ENCODE results near the gene BTBD6. TPM values are rescaled to one million over a fixed set of nuclear protein-coding genes. Genes with fewer than 3 reads are reported as not detected.

The BTBD6 gene
- total RNA-seq, 4 donors from 2014 or later = 41.0 to 52.7 (median 46.9) TPM

DNA sequence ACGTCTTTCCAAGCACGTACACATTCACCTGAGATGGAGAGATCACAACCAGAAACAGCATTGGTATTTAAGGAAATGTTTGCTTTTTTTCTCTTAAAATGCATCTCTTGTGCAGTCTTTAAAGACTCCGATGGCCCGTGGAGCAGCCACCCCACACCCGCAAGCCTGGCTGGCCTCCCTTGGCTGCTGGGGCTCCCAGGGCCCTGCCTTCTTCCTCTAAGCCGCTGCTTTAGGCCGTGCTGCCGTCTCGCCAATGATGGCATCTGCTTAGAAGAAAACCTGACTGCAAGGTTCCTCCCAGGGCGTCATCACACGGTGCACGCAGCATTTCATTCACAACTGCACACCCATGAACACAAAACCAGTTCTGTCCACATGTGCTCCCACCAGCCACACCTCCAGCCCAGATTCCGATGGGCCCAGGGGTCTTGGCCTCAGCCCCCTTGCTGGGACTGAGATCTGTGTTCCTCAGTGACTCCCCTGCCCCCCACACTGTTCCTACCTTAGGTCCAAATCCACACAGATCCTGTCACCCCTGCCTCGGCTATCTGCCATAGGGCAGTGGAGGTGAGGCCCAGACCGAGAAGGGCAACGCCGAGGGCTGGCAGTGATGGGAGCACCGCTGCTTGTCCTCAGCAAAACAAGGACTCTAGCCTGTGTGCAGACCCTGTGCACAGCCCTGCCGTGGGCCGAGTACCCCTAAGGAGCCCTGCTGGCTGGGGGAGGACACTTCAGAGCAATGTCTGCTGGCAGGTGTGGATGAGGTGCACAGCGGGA lies 4.4 kb downstream of the BTBD6 start:
- no peaks in the 10 kb centered on the region for H3K9me3 ChIP-seq
- WGBS, 2 donors = 81 to 82% methylated on average over 11 to 15 of the region's 21 CpGs
- DNase-seq = no peak
- TF ChIP-seq POLR2A (IDR thresholded peaks at IDR 0.05) = no peak
- TF ChIP-seq, protein P1, sequence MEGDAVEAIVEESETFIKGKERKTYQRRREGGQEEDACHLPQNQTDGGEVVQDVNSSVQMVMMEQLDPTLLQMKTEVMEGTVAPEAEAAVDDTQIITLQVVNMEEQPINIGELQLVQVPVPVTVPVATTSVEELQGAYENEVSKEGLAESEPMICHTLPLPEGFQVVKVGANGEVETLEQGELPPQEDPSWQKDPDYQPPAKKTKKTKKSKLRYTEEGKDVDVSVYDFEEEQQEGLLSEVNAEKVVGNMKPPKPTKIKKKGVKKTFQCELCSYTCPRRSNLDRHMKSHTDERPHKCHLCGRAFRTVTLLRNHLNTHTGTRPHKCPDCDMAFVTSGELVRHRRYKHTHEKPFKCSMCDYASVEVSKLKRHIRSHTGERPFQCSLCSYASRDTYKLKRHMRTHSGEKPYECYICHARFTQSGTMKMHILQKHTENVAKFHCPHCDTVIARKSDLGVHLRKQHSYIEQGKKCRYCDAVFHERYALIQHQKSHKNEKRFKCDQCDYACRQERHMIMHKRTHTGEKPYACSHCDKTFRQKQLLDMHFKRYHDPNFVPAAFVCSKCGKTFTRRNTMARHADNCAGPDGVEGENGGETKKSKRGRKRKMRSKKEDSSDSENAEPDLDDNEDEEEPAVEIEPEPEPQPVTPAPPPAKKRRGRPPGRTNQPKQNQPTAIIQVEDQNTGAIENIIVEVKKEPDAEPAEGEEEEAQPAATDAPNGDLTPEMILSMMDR (IDR thresholded peaks at IDR 0.05) = no peak
- H3K4me3 ChIP-seq = no peak overlapping the region
- no peak overlapping the region for H3K27ac ChIP-seq
- peaks cover 5 to 73% (median 7%) of the 10 kb centered on the region in 3 donors for H3K36me3 ChIP-seq
- intact Hi-C loops (cut with DNase I) = no loop called here
- H3K27me3 ChIP-seq = no peaks in the 10 kb centered on the region
- H3K4me1 ChIP-seq = peaks cover 11 to 22% (median 14%) of the 10 kb centered on the region in 3 donors

DNA sequence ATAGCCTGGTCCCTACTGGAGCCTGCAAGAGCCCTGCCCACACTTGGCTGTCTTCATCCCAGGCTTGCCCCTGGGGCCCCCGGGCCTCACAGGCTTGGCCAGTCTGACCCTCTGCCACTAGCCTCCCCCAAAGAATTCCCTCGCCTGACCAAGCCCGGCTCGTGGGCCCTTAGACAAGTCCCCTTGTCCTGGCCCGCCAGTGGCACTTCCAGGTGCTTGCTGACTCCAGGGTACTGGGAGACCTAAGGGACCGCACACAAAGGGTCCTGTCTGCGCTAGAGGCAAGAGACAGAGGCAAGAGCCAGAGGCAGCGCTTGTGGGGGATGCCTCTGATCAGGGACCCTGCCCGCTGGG lies 5.0 kb downstream of the BTBD6 start:
- intact Hi-C loops (cut with DNase I) = no loop called here
- WGBS, 2 donors = no CpG with 5 or more reads among the region's 9 CpGs
- peaks cover 5 to 73% (median 7%) of the 10 kb centered on the region in 3 donors for H3K36me3 ChIP-seq

DNA sequence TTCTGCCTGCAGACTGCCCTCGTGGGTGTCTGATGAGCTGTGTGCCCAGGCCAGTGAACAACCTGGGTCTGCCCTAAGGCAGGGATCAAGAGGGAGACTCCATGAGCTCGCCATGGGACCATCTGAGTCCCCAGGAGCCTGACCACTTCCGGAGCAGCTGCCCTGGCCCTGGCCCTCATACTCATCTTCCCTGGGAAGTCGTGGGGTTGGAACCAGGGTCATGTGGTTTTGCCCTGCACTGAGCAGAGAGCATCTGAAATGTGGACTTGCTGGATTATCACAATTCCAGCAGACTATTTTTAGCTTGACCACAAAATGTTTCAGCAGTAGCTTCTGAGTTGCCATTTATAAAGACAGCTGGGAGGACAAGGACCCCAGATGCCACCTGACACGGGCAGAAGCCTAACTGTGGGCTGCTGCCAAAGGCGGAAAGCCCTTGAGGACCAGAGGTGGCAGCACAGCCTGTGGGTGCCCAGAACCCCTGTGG lies 6.7 kb downstream of the BTBD6 start:
- no peaks in the 10 kb centered on the region for H3K9me3 ChIP-seq
- H3K36me3 ChIP-seq = peaks cover 5 to 73% (median 7%) of the 10 kb centered on the region in 3 donors
- no peak overlapping the region for H3K4me3 ChIP-seq
- no peaks in the 10 kb centered on the region for H3K27me3 ChIP-seq
- no peak for DNase-seq
- 45 to 78% methylated on average over 2 to 3 of the region's 6 CpGs for WGBS, 2 donors
- TF ChIP-seq, protein P1 (IDR thresholded peaks at IDR 0.05) = no peak
- no peak for TF ChIP-seq POLR2A (IDR thresholded peaks at IDR 0.05)
- intact Hi-C loops (cut with DNase I) = no loop called here
- H3K27ac ChIP-seq = no peak overlapping the region
- H3K4me1 ChIP-seq = peaks cover 0 to 5% (median 2%) of the 10 kb centered on the region in 3 donors

More for the DNA sequence above, 5.0 kb downstream of the BTBD6 start:
- H3K27ac ChIP-seq = no peak overlapping the region
- peaks cover 7 to 17% (median 10%) of the 10 kb centered on the region in 3 donors for H3K4me1 ChIP-seq
- no peak for DNase-seq
- TF ChIP-seq POLR2A (IDR thresholded peaks at IDR 0.05) = no peak
- TF ChIP-seq, protein P1 (IDR thresholded peaks at IDR 0.05) = no peak
- H3K27me3 ChIP-seq = no peaks in the 10 kb centered on the region
- no peaks in the 10 kb centered on the region for H3K9me3 ChIP-seq
- no peak overlapping the region for H3K4me3 ChIP-seq

DNA sequence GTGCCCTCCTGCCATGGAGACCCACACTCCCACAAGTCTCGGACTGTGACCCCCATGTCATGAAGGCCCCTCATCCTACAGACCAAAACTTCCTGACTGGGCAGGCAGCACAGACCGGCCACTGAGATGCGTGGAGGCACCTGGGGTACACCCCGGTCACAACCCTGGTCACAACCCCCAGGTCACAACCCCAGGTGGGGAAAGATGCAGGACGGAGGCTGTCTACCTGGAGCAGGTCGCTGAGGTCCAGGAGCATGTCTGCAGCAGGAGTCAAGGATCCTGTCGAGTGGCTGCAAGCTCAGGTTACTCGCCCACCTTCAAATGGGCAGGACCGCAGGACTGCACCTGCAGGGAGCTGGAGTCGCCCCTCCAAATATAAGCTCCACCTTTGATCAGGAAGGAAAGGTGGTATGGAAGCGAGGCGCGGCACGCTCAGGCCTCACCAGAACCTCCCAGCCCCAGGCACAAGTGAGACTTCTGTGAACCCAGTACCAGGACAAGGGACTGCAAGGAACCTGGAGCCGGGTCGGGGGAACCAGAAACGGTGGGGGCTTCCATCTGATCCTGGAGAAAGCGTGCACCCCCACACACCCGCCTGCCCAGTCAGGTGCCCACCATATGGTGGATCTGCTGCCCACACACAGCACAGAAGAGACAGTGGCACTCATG lies 8.1 kb downstream of the BTBD6 start:
- peaks cover 0 to 73% (median 5%) of the 10 kb centered on the region in 3 donors for H3K36me3 ChIP-seq
- no peak overlapping the region for H3K4me3 ChIP-seq
- no peaks in the 10 kb centered on the region for H3K27me3 ChIP-seq
- TF ChIP-seq, protein P1 (IDR thresholded peaks at IDR 0.05) = no peak
- TF ChIP-seq POLR2A (IDR thresholded peaks at IDR 0.05) = no peak
- no peaks in the 10 kb centered on the region for H3K4me1 ChIP-seq
- 92 to 96% methylated on average over 12 to 15 of the region's 19 CpGs for WGBS, 2 donors
- intact Hi-C loops (cut with DNase I) = no loop called here
- no peaks in the 10 kb centered on the region for H3K9me3 ChIP-seq
- no peak overlapping the region for H3K27ac ChIP-seq
- no peak for DNase-seq

DNA sequence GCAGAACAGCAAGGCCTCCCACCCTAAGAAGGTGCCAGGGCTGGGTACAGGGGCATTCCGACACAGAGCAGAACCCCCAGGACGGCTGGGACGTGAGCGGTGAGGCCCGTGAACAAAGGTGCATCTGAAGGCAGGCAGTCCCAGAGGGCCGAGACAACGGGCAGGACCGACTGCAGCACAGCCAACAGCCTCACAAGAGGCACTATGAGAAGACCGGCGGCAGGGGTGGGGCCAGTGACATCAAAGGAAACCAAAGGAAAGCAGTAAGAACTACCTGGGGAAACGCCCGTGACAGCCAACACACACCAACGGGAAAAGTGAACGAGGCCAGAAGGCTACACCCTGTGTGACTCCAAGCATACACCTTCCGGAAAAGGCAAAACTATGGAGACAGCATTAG lies 9.1 kb downstream of the BTBD6 start:
- H3K27ac ChIP-seq = no peak overlapping the region
- H3K27me3 ChIP-seq = no peaks in the 10 kb centered on the region
- TF ChIP-seq POLR2A (IDR thresholded peaks at IDR 0.05) = no peak
- TF ChIP-seq, protein P1 (IDR thresholded peaks at IDR 0.05) = no peak
- 80 to 81% methylated on average over 5 to 11 of the region's 15 CpGs for WGBS, 2 donors
- no peak for DNase-seq
- H3K9me3 ChIP-seq = no peaks in the 10 kb centered on the region
- H3K36me3 ChIP-seq = peaks cover 0 to 73% (median 8%) of the 10 kb centered on the region in 3 donors
- intact Hi-C loops (cut with DNase I) = no loop called here
- no peak overlapping the region for H3K4me3 ChIP-seq
- no peaks in the 10 kb centered on the region for H3K4me1 ChIP-seq

All from esophagus squamous epithelium (tissue), 5 donors.